Kidney epithelial cell (primary cell): ENCODE measurements around the gene ARAP1. TPM values are rescaled to one million over a fixed set of nuclear protein-coding genes. Genes with fewer than 3 reads are reported as not detected.

Experiments
- DNase-seq: peaks from one replicate; pipeline ENCODE4 v3.0.0-alpha.2; 2010; ENCODE audit warnings: low read depth
- H3K27me3 ChIP-seq: 2 replicates; pipeline ENCODE4 v1.6.0; 2011; ENCODE audit warnings: low read length; ENCODE audit not compliant: control insufficient read depth, insufficient read depth
- H3K36me3 ChIP-seq: 2 replicates; pipeline ENCODE4 v1.5.1; 2011; ENCODE audit warnings: low read length; ENCODE audit not compliant: control insufficient read depth, insufficient read depth
- H3K4me3 ChIP-seq: 2 replicates; pipeline ENCODE4 v1.5.1; 2011; ENCODE audit warnings: low read depth, mild to moderate bottlenecking, control low read depth, low read length
- CTCF ChIP-seq: IDR thresholded peaks from 2 replicates; pipeline ENCODE4 v1.5.1; 2011; ENCODE audit warnings: mild to moderate bottlenecking, moderate library complexity, low read length, control low read depth, inconsistent platforms; ENCODE audit not compliant: insufficient read depth, poor library complexity, severe bottlenecking
- total RNA-seq: library from RNA; depleted of rRNA; stranded (reverse); fragments of >200 nt; gene quantifications from 2 replicates; pipeline ENCODE4 v1.2.3, GENCODE V29; 2015

ARAP1 gene
- total RNA-seq, 1 donor from 2014 or later = 97.1 TPM

- peaks cover 87% of the 10 kb centered on the region for H3K27me3 ChIP-seq
- DNase-seq = no peak
- no peak overlapping the region for H3K4me3 ChIP-seq
- no peak for TF ChIP-seq CTCF
- H3K36me3 ChIP-seq = no peaks in the 10 kb centered on the region
Measured at GRCh38 chr11:72672597-72673238, 79.5 kb downstream of the ARAP1 start.

GRCh38 chr11:72671152-72672099 lies 80.8 kb downstream of the ARAP1 start:
- peaks cover 74% of the 10 kb centered on the region for H3K27me3 ChIP-seq

GRCh38 chr11:72670041-72670440 lies 82.2 kb downstream of the ARAP1 start:
- no peak for DNase-seq
- Histone ChIP-seq H3K4me3 (no peak overlapping the region), H3K27me3 (peaks cover 67% of the 10 kb centered on the region), H3K36me3 (no peaks in the 10 kb centered on the region)
- no peak for TF ChIP-seq CTCF

More at GRCh38 chr11:72671152-72672099, 80.8 kb downstream of the ARAP1 start:
- DNase-seq = no peak
- TF ChIP-seq CTCF = no peak
- no peaks in the 10 kb centered on the region for H3K36me3 ChIP-seq
- H3K4me3 ChIP-seq = no peak overlapping the region

- TF ChIP-seq CTCF = no peak
Measured at GRCh38 chr11:72669527-72669926, 82.7 kb downstream of the ARAP1 start.

GRCh38 chr11:72668629-72669347 lies 83.4 kb downstream of the ARAP1 start:
- TF ChIP-seq CTCF = no peak
- no peak overlapping the region for H3K4me3 ChIP-seq
- peaks cover 58% of the 10 kb centered on the region for H3K27me3 ChIP-seq
- no peak for DNase-seq
- H3K36me3 ChIP-seq = no peaks in the 10 kb centered on the region

More at GRCh38 chr11:72669527-72669926, 82.7 kb downstream of the ARAP1 start:
- peaks cover 62% of the 10 kb centered on the region for H3K27me3 ChIP-seq
- no peak for DNase-seq
- no peak overlapping the region for H3K4me3 ChIP-seq
- H3K36me3 ChIP-seq = no peaks in the 10 kb centered on the region
